Amniotic epithelial cell (primary cell): ENCODE data around the gene HOXC11.

ENCODE experiments used
- DNase-seq: peaks from one replicate; pipeline ENCODE4 v3.0.0-alpha.2; 2010; ENCODE audit warnings: low read depth

HOXC11 gene

DNA sequence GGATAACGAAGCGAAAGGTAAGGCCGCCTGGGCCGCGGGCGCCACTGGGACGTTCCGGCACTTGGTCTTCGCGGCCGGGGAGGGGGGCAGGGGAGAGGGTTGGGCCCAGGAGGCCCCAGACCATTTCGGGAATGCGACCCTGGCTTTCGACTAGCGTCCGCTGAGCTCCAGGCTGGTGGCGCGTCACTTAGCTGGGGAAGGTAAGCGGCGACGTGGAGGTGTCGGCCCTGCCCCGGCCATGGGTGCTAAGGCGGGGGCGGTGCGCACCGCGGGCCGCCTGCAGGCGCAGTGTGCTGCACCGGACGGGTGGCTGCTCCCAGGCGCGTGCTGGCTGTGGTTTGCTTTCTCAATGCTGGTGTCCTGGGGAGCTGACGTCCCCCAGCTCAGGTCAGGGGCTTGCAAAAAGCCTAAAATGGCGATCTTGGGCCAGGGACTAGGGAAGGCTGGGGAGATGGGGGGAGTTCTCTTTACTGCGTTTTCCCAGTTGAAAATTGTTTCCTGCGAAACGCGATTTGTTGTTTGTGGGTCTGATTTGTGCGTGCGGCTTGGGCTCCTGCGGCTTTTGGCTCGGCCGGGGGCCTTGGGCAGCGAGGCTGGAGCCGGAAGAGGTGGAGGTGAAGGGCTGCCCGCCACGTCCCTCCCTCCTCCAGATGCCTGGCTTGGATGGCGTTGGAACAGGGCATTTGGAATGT lies 13.2 kb downstream of the HOXC11 start:
- no peak for DNase-seq

GRCh38 chr12:53986686-53987483 lies 14.0 kb downstream of the HOXC11 start:
- no peak for DNase-seq

- no peak for DNase-seq
Observed at GRCh38 chr12:53987787-53988230, 14.9 kb downstream of the HOXC11 start.

GRCh38 chr12:53988541-53989226 lies 15.8 kb downstream of the HOXC11 start:
- DNase-seq = no peak

- peak; percentile 42 for DNase-seq
Observed at GRCh38 chr12:53989227-53990113, 16.5 kb downstream of the HOXC11 start.

DNA sequence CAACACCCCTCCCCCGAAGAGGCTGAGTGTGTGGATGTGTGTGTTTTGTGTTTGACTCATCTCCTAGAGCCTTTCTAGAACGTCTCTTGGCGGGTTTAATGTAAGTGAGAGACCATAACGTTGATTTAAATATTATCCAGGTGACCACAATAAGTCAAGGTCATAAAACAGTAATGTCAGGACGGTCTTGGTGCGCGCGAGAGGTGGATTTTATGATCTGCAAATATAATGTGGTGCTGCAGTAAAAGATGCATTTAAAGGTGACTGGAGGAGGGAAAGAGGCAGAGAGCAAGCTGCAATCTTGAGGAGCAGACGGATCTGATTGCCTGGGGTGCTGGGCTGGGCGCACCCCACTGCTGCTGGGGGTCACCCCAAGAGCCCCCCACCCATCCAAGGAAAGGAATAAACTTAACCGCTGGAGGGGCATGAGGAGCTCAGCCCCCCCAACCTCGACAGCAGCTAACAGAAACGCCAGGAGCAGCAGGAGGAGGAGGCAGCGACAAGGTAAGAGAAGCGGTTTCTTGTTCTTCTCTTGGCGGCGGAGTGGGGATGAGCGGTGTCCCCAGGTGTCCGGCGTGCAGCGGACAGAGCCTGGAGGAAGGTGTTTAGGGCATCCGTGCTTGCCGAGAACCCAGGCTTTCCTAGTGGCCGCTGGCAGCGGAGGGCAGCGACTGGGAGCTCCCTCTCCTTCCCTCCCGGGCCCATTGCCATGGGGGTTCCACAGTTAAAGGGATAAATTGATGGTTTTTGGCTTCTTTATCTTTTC lies 17.6 kb downstream of the HOXC11 start:
- no peak for DNase-seq

GRCh38 chr12:53991077-53991460 lies 18.1 kb downstream of the HOXC11 start:
- DNase-seq = no peak

DNA sequence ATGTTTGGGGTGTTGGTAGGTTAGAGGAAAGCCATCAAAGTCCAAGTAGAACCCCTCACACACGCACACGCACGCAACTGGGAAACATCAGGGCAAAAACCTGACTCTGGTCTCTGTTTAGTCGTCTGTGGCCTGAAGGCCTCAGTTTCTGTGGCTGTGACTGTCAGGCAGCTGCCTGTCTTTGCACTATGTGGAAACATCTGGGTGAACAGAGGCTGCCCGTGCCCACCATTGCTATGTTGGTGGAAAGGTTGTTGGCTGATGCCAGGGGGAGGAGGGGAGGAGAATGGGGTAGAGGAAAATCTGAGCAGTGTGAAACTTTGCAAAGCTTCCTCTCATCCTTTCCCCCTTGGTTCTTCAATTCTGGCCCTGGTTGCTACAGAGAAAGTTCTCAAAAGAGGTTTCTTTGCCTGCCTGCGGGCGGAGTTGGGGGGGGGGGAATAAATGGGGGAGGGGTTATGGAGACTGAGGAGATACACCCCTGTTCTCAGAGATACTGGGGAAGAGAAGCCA lies 19.5 kb downstream of the HOXC11 start:
- no peak for DNase-seq

DNA sequence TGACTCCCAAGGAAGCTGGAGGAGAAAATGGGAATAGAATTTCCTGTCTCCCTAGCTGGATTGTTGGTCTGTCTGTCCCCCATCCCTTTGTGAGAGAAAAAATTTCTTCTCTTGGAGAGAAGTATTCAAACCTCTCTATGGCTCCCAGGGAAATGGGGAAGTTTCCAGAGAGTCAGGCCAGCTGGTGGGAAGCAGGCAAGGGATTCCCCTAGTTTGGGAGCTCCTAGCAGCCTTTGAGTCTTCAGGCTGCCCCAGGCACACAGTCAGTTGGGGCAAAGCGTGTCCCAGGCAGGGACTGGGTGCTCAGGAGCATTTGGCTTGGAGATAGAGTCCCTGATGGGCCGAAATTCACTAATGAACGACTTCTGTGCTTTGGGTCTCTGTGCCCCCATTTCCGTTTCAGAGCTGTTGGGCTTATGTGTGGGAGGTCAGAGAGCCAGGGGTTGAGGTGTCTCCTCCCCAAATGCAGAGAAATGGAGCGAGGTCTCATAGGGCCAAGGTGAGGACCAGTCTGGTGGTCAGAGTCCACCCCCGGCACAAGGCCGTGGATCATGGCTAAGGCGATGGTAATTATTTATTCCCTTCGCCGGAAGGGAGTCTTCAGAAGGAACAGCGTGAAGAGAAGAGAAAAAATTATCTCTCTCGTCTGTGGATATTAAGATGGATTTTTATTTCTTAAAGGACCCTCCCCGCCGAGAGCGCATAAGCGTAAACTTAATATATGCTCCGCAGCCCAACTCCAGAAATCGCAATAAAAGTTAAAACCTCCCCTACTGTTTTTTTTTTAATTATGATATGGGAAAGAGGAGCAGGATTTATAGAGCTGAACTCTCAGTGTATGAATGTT lies 20.5 kb downstream of the HOXC11 start:
- no peak for DNase-seq

DNA sequence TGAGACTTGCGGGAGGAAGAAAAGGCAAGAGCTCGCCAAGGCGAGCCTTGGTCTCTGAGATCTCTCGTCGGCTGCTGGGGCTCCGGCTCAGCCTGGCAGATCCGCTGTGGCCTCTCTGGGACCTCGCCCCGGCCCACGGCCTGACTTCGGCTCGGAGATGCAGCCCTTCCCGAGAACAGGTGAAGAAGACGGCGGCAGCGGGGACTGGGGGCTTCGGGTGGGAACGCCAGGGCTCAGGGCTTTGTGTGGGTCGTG lies 21.0 kb downstream of the HOXC11 start:
- no peak for DNase-seq

DNA sequence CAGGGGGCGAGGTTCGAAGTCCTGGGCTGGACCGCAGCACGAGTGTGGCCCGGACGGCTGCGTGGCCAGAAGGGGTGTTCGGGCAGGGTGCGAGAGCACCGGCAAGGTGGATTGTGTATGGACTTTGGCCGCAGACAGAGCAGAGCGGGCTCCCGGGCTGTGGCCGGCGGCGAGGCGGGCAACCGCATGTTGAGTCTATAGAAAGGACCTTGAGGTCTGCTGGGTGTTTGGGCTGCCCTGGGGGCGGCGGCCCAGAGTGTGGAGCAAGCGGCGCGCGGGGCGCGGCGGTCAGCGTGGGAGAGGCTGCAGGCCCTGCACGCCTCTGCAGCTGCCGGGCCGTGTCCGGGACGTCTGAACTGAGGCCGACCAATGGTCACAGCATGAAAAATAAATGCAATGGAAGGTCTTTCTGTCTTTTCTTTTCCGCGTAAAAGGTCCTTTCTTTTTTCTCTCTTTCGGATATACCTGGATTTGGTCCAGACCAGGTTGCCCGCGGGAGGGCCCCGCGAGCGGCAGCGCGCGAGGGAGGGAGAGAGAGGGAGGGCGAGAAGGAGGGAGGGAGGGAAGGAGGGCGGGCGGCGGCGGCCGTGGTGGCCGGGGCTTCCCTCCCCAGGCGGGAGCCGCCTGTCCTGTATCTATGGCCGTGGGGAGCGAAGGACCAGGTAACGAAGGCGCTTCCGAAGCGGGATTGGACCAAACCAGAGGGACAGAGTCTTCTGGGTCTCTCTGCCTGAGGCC lies 21.5 kb downstream of the HOXC11 start:
- peak; percentile 39 for DNase-seq

DNA sequence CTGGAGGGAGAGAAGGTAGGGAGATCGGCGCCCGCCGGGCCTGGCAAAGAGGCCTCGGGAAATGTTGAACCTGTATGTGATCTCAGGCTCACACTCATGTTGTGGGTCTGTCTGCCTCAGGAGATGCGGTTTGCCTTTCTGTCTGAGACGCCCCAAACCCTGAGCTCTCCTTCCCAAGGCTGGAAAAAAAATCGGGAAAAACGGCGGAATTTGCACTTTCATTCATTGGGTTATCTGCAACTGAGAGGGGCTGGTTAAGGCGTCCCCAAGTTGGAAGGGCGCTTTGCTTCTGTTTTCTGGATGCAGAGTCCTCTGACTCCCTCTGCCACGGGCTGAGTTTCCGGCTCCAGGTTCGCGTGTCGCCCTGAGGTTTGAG lies 22.1 kb downstream of the HOXC11 start:
- no peak for DNase-seq

DNA sequence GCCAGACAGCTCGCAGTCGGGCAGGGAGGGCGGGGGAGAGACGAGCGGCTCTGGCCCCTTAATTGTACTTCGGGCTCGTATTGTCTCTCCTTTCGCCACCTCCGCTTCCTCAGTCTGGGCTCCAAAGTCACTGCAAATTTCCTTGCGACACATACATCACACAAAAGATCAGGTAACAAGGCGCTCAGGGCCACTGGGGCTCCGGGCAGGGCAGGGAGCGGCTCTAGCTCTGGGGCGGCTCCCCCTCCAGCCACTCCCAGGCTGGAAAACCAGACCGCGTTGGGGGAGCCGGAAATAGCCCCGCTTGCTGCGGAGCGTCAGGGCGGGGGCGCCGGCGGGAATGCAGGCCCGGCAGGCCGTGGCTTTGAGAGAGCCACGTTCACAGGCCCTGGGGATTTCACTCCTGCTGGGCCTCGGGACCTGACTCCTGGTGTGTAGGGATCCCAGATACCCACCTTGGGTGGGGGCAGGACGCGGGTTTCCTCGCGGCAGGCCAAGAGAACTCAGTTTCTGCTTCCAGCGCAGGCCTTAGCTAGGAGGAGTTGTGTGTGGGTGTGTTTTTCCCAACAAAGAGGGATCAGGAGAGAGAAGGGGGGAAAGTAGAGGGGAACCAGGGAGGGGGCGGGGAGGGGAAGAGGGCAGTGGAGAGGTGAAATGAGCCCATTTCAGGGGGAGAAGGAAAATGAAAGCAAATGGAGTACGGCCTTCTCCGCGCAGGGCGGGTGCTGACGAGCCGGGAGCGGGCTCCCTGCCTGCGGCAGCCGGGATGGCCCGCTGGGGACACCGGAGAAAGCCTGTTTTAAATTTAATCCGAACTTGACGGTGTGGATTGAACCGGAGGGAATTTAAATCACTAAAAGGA lies 22.7 kb downstream of the HOXC11 start:
- no peak for DNase-seq

GRCh38 chr12:53996240-53997203 lies 23.6 kb downstream of the HOXC11 start:
- DNase-seq = no peak

DNA sequence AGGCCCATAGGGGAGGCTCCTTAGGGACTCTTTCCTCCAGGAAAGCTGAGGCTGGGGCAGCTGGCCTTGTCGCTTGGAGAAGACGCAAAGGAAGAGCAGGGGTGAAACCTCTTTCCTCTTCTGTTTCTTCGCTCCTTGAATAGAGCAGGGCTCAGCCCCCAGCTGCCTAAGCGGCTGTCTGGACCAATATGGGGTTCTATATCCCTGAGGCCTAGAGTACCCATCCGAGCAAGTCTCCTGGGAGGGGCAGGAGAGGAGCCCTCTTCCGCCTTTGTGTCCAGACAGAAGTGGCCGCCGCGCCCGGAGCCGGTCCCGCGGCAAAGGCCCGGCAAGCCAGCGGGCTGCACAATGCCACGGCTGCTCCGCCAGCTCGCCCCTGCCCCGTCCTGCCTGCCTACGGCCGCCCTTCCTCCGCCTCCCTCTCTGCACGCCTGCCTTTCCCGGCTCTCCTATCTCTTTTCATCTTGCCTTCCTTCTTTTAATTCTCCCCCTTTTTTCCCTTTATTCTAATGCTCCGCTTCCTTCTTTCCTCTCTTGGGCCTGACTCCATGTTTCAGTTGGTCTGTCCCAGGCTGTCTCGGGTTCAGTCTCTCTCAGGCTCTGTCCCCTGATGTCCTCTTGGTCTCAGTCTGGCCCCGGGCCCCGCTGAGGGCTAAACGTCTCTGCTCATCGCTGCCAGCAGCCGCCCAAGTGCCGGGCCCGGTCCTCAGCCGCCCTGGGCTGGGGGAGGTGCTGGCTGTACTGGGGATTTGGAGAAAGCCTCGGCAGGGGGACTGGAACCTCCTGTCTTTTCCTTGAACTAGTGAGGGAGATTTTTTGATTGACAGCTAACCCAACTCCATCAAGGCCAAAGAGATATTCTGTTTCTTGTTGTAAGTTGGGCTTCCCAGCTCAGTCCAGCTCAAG lies 24.5 kb downstream of the HOXC11 start:
- no peak for DNase-seq

DNA sequence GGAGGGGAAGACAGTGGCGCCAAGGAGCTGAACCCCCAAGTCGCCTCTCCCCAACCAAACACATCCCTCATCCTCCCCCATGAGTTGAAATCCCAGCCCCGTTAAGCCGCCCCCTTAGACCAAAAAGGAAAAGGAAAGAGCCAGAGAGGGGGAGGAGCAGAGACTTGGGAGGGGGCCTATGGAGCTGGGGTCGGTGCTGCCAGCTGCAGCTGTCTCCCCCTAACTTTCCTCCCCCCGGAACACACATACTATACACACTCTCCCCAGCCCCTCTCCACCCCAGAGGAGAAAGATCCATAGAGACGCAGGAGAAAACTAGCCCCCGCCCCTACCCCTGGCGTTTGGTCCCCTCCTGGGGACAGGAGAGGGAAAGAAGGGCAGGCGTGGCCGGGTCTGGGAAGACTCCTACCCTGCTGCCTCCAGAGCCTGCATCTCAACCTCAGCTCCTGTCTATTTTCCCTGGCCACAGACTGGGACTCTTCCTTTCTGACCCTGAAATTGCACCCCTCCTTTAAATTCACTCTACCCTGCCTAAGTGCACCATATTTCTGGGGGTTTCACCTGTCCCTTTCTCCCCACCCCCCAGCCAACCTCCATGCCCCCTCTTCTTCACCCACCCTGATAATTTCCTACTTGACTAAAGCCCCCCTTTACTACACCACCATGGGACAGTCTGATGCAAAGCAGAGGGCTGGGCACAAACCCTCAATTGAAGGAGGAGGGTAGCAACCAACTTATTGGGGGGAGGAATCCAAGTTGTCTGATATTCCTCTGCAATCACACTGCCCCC lies 25.4 kb downstream of the HOXC11 start:
- DNase-seq = no peak
